ENCODE results near the gene NEURL3. TPM values are rescaled to one million over a fixed set of nuclear protein-coding genes. Genes with fewer than 3 reads are reported as not detected.
A peak's percentile ranks its signal among the peaks of the same experiment; 100 is the strongest.

The NEURL3 gene
- total RNA-seq, 1 donor = 0.27 TPM

DNA sequence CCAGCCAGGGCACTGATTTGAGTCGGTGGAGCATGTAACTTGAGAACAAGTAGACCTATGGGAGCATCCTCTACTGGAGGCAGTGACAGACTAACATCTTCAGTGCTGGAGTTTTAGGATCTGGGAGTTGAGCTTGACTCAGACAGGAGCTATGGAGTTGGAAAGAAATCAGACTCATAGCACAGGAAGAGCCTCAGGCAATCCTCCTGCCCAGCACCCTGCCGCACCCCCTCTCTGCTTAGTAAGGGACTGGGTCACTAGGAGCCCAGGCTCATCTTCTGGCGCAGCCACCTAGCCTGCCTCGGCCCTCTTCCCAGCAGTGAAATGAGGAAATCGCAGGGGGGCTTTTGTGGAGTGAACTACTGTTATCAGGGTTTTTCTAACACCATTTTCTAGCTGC, 35.0 kb upstream of the NEURL3 start:
- DNase-seq (ENCODE audit: low read depth in 2 of 3, low spot score in 2 of 3) = no peak

DNA sequence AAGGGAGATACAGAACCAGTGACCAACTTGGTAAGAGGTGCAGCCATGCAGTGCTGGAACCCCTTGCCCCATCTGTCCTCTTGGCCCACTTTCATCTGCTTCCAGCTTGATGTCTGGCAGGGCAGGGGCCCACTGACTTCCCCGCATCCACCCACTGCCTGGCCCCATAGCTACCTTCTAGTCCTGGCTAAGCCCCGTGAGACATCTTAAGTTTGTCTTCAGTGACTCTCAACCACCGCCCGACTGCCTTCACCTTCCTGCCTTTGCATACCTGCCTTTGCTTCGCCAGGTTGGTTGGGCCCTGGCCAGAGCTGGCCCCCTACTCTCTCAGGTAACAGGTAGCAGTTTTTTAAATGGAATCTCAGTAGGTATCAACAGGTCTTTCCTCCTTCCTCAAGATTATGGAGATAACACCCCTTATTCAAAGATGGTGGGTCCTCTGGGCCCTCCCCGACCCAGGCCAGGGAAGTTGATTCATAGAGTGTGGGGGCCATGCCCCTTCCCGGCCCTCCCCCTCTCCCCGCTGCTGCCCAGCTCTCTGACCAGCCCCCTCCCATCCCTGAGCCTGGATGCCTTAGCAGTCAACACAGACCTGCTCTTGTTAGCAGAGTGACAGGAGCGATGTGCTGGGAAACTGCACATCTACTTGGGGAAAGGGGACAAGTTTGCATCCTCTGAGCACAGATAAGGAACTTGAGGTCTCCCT, 34.2 kb upstream of the NEURL3 start:
- no peak for DNase-seq (ENCODE audit: low read depth in 2 of 3, low spot score in 2 of 3)

DNA sequence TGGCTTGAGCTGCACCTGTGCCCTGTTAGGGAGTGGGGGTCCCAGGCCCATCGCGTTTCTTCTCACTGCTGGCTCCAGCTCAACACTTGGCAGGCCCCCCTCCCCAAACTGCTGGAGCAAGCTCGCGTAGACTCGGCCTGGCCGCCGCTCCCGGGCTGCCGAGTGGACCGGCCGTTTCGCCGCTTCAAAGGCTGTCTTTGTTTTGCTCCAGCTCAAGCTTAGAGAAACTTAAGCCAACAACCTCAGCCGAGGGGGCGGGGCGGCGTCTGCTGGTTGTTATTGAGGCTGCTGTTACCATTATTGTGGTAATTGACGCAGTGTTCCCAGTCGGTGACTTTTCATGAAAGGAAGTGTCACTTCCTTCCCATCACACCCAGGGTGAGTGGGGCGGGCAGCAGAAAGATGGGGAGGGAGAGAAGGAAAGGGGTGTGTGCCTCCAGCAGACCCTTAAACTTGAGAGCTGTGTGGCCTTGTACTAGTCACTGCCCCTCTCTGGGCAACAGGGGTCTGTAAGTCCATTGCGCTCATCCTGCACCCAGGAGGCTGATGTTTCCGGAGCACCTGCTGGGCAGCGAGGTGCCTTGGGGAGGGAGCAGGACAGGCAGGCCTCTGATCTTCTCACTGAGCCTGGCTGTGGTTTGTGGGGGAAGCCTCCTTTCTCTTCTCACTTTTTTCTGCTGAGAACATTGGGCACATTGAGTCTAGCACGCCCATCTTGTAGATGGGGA, 33.5 kb upstream of the NEURL3 start:
- peak; percentile 56 to 86 (median 81) for DNase-seq (ENCODE audit: low read depth in 2 of 3, low spot score in 2 of 3)

DNA sequence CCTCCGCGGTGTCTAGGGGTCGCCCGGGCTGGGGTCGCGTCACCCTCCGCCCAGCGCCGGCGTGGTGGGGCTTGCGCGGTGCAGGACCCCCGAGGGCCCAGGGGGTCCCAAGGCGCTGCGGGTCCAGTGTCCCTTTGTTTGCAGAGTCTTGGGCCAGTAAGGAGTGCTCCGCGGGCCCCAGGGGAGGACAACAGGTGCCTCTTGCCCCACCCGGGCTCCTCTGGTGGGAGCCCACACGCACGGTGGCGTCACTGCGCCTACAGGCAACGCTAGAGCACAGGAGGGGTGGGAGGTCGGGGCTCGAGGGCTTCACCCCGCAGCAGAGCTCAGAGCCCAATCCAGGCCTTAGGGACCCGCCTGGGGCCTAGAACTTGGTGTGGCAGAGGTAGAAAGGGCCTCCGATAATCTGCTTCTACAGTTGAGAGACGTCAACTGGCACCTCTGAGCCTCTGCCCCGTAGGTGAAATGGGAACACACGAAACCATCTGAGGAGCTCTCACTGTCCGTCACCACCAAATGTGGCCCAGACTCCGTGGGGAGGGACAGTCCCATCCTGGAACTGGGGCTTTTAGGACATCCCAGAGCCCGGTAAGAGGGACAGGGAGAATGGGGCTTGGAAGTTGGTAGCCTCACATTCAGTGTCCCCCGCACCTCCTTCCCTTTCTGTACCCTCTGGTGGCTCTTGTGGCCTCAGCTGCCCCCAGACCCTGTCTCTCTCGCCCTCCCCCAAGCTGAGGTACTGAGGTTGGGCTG, 32.8 kb upstream of the NEURL3 start:
- DNase-seq (ENCODE audit: low read depth in 2 of 3, low spot score in 2 of 3) = peak in 1 of 3 donors; percentile 46

DNA sequence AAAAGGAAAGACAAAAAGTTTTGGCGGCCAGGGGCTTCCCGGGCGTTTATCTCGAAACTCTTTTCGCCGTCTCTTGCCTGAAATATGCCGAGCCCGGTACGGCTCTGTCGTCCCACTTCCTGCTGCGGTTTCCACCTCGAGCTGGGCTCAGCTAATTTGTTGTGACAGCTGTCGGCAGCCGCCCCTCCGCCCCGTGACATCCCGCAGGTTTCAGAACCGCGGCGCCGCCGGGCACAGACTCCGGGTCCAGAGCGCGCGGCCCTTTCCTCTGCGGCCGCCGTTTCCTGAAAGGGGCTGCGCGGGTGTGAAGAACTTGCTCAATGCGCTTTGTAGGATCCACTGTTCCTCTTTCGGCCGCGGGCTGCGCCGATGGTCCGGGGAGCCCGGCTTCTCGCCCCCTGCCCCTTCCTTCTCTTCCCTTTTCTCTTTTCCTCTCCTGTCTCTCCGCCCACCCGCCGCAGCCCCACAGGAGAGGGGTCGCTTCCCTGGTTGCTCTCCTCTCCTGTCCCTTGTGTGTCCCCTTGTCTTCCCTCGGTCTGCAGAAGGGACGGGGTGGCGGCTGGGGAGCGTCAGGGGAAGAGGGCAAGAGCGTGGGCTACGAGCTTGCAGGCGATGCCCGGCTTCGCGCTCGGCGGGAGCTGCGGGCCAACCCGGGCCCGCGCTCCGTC, 32.0 kb upstream of the NEURL3 start:
- DNase-seq (ENCODE audit: low read depth in 2 of 3, low spot score in 2 of 3) = peak; percentile 84 to 94 (median 93)

DNA sequence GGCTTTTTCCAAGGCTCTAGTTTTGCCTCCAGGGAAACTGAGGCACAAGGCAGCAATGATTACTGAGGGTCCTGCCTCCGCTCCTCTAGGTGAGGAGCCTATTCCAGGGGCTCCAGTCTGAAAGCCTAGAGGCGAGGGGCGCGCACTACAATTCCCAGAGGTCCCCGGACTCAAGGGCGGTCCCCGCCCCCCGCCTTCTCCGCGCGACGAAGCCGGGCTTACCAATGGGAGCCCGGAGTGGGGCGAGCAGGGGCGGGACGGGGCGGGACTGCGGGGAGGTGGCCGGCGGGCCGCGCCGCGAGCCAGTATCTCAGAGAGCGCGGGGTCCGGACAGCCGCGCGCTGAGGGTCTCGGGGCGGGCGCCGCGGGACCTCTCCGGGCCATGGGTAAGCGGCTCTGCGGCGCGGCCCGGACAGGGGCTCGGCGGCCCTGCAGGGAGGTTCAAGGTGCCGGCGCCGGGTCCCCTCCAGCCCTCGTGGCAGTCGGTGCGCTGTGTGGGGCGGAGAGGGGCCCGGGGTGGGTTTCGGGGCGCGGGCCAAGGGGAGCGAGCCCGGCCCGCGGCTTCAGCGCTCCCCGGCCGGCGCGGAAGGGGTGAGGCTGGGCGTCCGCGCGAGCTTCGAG, 31.4 kb upstream of the NEURL3 start, which contains the start of gene ARID5A:
ARID5A (plus strand) TSS at position 308 of the 621 bp plus-strand sequence; CDS start at position 383, 75 bp downstream.
- DNase-seq (ENCODE audit: low read depth in 2 of 3, low spot score in 2 of 3) = peak; percentile 70 to 94 (median 92)

DNA sequence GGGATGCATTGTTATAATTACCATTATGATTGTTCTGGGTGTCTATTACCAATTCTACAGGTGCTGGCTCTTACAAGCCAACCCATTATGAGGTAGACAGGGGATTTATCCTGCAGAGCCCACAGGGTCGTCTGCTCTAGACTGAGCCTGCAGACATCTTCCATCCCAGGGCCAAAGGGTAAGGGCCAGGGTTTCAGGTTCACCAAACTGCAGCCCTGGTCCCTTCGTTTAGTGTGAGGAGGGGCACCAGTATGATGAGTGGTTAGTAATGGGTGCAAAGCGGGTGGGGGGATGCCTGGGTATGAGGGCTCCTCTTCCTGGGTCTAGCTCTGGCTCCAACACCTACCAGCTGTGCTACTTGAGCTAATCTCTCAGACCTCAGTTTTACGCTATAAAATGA, 30.2 kb upstream of the NEURL3 start:
- no peak for DNase-seq (ENCODE audit: low read depth in 2 of 3, low spot score in 2 of 3)

DNA sequence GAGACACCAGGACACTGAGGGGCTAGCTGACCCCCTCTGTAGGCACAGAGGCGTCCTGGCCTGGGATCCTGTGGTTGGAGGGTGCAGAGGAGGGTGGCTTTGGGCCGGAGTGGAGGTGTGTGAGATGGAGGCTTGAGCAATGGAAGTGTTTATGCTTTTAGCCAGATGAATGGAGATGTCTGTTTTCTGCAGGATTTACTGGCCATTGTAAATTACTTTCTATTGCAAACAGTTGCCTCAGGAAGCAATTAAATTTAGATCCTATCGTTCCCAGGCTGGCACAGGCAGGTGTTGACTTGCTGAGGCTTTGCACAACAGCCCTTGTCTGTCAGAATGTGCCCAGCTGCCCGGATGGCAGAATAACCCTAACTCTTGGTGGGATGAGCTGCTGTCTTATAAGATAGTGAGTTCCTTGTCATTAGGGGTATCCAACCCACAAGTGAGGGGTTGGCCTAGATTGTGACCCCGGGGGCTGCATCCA, 29.6 kb upstream of the NEURL3 start:
- DNase-seq (ENCODE audit: low read depth in 2 of 3, low spot score in 2 of 3) = no peak

DNA sequence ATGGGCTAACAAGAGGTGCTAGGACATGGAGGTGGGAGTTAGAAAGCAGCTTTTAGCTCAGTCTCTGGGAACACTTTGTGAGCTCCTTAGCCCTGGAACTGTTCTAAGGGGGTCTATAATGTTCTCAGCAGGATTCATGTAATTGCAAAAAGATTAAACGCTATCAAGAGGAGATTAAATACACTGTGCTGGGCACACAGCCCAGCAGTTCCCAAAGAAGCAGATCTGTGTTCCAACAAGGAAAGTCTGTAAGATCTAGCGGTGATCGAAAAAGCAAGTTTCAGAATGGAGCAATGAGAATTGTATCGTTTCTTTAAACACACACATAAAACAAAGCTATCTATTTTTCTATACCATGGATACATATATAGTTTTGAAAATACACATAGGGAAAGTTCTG, 29.0 kb upstream of the NEURL3 start:
- DNase-seq (ENCODE audit: low read depth in 2 of 3, low spot score in 2 of 3) = no peak

DNA sequence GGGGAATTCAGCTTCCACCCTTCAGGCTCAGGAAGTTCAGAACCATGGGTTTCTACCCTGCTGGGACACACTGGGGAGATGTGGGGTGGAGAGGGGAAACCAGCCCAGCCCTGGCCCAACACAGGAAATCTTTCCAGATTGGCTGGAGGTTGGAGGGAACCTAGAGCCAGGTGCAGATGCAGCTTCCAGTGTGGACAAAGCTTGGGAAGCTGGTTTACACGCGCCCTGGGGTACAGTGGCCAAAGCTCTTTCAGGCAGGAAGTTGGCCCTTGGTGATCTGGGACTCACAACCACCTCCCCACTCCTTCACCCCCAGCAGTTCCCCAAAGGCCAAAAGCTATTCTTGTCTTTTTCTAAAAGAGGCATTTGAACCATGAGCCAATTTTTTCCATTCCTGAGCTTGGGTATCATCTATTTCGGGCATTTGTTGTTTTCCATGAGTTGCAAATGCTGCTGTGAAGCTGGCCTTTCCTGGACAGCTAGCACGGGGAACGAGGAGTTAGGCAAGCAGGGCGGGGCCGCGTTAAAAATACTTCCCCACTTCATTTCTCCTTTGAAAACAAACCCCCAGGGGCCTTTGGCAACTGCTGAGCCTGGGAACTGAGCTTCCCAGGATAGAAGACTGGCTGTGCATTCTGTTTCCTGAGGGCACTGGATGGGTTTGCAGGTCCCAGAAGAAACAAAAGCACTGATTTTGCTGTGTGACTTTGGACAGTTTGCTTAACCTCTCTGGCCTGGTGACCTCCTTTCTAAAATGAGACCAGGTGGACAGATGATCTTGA, 28.3 kb upstream of the NEURL3 start:
- DNase-seq (ENCODE audit: low read depth in 2 of 3, low spot score in 2 of 3) = no peak

DNA sequence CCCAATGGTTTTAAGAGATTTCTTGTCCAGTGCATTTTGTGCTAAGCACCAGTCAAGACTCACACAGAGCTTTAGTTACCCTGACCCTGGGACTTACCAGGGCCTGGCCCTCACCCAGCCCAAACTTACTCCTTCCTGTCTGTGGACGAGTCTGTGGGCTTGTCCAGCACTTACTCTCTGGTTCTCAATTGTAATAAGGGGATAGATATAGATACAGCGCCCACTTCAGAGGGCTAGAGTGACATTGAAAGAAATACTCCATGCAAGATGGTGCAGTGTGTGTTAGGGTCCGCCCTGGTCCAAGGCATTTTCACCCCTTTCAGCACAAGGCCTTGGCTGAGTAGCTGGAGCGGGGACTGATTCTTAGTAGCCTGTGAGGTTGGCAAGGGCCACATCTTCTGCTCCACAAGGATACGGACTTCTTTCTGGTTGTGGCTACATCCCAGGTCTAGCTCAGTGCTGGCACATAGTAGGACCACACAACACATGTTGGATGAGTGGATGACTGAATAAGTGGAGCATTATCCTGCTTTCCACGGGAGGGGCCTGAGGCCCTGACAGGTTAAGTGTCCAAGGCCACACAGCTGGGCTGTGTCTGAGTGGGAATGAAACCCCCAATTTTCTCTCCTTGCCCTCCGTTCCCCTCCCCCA, 27.6 kb upstream of the NEURL3 start:
- DNase-seq (ENCODE audit: low read depth in 2 of 3, low spot score in 2 of 3) = no peak

DNA sequence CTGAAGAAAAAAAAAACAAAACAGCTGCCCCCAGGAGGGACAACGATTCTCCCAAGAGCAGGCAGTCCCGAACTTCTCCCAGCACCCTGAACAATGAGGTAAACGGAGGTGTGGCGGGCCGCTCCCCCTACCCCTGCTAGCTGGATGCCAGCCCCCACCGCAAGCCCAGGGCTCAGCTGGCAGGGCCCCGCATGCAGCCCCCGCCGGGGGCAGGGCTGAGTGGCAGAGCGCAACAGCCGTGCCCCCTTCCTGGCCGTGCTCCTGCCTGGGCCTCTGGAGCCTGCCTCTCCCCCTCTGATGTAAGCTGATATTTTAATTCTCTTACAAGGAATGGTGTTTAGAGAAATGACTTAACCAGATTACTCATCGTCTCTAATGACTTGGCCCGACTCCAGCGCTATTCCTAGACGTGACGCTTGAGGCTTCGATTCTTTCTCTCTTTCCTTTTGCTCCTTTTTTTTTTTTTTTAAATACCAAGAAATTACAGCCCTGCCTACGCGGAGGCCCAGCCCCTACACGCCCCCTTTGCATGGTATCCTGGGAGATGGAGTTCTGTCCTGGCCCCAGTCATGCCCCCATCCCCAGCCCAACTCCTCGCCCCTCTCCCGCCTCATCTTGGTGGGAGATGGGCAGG, 26.8 kb upstream of the NEURL3 start:
- peak; percentile 69 to 100 (median 97) for DNase-seq (ENCODE audit: low read depth in 2 of 3, low spot score in 2 of 3)

DNA sequence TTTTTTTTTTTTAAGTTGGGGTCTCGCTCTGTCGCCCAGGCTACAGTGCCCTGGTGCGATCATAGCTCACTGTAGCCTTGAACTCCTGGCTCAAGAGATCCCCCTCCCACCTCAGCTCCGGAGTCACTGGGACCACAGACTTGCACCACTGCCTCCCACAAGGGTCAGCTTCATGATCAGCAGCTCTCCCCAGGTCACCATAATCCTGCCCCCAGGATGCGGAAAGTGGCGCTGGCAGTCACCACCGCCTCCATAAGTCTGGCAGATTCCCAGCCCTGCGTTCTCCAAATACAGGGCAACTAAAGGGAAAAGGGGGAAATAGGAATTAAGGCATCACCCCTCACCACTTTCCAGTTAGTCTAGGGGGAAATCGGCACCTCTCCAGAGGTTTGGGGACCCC, 26.2 kb upstream of the NEURL3 start:
- DNase-seq (ENCODE audit: low read depth in 2 of 3, low spot score in 2 of 3) = no peak

DNA sequence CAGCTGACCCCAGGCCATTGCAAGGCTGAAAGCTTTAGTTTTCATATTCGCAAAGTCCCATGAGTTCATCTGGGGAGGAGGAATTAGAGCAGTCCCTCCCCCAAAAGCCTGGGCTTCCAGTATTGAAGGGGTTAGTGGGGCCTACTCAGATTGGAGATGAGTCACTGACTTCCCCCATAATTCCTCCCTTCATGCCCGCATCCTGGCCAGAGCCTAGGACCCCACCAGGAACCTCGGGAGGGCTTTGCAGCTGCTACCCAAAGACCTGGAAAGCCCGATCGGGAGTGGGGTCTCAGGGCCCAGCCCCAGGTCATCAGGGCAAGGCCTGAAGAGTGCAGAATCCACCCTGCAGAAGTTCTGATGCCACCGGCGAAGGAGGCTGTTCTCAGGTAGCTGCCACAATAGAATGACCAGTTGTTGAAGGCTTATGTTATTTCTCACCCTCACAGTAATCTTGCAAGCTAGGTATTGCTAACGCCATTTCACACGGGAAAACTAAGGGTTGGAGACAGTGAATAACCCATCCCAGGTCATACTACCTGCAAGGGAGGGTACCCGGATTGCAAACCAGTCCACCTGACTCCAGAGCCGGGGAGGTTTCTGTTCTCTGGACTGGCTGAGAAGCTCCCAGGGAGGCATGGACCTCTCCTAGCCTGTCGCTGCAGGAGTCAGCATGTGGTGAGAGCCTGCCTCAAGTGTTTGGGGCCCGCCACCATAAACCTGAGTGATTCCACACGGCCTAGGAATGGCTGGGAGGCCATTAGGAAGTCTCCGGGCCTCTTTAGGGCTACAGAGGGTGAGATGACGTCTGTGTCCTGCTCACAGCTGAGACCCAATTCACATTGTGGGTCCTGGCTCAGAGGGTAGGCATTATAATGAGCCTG, 25.6 kb upstream of the NEURL3 start:
- no peak for DNase-seq (ENCODE audit: low read depth in 2 of 3, low spot score in 2 of 3)

DNA sequence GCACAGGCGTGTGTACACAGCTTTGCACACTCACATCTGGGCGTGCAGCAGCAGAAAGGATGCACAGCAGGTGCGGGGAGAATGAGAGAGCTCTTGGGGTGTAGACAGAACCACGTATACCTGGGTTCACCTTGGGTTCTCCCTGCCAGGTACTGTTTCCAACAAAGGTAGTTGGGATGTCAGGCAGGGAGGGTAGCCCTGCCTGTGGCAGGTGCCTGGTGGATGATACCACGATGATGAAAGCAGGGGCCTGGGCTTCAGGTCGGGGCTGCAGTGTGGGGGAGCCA, 24.9 kb upstream of the NEURL3 start:
- DNase-seq (ENCODE audit: low read depth in 2 of 3, low spot score in 2 of 3) = no peak

DNA sequence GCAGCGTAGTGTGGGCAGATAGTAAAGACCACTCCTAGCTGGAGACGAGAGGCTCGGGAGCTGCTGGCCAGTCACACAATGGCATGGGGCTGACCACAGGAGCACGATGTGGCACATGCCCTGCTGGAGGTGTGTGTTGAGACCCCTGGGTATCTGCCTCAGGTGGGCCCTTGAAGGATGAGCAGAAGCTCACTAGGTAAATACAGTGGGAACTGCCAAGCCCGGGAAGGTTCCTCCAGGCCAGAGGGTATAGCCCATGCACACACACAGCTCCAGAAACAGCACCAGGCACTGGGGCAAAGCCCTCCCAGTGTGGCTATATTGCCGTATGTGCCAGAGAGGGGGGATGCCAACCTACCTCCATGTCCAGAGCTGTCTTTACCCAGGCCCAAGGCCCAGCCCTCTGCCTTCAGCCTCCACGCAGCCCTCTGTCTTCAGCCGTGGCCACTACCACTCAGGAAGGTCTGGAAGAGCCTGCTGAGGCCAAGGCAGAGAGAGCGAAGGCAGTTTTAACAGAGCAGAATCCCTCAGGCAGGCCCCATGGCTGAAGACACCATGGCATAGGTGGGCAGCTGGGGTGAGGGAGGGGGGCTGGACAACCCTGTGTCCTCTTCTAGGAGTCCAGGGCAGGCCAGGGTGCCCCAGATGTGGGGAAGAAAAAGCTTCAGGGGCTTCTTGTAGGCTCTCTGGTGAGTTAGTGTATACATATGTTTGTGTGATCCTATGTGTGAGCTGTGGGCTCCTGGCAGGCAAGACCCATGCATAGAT, 24.4 kb upstream of the NEURL3 start:
- no peak for DNase-seq (ENCODE audit: low read depth in 2 of 3, low spot score in 2 of 3)
